HG02642 (cell line): Measurements from ENCODE around the gene ACOT6.
"Not testable (repeated sequence)": the region's sequence is repeated elsewhere in the genome, so short reads cannot be mapped to it uniquely, and the experiment has no call there.

Experiments
- ATAC-seq: cut with Tn5 transposase; IDR thresholded peaks from one replicate; pipeline ENCODE4 v1.9.1; 2021; ENCODE audit warnings: mild to moderate bottlenecking; ENCODE audit not compliant: unreplicated experiment, poor library complexity

The ACOT6 gene

DNA sequence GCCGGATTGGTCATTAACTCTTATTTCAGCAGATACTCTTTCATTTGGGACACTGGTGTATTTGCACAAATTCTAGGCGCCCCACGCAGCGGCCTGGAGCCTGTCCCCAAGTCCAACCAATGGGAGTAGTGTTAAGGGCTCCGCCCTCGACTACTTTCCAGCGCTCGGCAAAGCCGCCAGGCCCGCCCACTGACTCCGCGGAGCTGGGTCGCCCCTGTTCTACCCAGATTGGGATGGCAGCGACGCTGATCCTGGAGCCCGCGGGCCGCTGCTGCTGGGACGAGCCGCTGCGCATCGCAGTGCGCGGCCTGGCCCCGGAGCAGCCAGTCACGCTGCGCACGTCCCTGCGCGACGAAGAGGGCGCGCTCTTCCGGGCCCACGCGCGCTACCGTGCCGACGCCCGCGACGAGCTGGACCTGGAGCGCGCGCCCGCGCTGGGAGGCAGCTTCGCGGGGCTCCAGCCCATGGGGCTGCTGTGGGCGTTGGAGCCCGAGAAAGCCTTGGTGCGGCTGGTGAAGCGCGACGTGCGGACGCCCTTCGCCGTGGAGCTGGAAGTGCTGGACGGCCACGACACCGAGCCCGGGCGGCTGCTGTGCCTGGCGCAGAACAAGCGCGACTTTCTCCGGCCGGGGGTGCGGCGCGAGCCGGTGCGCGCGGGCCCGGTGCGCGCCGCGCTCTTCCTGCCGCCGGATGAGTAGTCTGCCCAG is at the start of gene ACOT6:
TSS of gene ACOT6 (plus strand) at position 179 of the 707 bp plus-strand sequence. CDS start at position 234, 55 bp downstream.
- peak; percentile 74 for ATAC-seq

DNA sequence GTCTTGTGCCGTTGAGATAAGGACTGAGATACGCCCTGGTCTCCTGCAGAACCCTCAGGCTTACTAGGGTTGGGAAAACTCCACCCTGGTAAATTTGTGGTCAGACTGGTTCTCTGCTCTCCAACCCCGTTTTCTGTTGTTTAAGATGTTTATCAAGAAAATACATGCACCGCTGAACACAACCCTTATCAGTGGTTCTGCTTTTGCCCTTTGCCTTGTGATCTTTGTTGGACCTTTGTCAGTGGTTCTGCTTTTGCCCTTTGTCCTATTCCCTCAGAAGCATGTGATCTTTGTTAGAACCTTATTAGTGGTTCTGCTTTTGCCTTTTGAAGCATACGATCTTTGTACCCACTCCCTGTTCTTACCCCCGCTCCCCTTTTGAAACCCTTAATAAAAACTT is 49.6 kb upstream of the ACOT6 start:
- not testable (repeated sequence) for ATAC-seq

DNA sequence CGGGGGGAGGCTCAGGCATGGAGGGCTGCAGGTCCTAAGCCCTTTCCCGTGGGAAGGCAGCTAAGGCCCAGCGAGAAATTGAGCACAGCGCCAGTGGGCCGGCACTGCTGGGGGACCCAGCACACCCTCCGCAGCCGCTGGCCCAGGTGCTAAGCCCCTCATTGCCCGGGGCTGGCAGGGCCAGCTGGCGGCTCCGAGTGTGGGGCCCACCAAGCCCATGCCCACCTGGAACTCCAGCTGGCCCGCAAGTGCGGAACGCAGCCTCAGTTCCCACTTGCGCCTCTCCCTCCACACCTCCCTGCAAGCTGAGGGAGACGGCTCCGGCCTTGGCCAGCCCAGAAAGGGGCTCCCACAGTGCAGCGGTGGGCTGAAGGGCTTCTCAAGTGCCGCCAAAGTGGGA is 45.9 kb upstream of the ACOT6 start:
- not testable (repeated sequence) for ATAC-seq

GRCh38 chr14:73566935-73567334 is 45.4 kb upstream of the ACOT6 start:
- not testable (repeated sequence) for ATAC-seq

- no peak for ATAC-seq
These were observed 45.0 kb upstream of the ACOT6 start for GRCh38 chr14:73567358-73567757.

- no peak for ATAC-seq
These were observed 44.1 kb upstream of the ACOT6 start for GRCh38 chr14:73567951-73568885.

DNA sequence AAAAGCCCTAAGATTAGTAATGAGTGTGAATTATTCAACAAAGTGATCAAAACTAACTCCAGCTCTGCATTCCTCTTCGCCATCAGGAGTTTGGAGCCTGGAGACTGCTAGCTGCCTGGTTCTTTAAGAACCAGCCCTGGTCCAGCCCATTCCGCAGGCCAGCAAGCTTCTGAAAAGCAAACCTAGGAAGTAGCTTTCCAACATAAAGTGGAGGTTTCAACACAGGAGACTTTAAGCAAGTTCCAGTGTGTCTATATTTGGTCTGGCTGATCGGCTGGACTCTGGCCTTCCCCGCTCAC is 43.5 kb upstream of the ACOT6 start:
- not testable (repeated sequence) for ATAC-seq

DNA sequence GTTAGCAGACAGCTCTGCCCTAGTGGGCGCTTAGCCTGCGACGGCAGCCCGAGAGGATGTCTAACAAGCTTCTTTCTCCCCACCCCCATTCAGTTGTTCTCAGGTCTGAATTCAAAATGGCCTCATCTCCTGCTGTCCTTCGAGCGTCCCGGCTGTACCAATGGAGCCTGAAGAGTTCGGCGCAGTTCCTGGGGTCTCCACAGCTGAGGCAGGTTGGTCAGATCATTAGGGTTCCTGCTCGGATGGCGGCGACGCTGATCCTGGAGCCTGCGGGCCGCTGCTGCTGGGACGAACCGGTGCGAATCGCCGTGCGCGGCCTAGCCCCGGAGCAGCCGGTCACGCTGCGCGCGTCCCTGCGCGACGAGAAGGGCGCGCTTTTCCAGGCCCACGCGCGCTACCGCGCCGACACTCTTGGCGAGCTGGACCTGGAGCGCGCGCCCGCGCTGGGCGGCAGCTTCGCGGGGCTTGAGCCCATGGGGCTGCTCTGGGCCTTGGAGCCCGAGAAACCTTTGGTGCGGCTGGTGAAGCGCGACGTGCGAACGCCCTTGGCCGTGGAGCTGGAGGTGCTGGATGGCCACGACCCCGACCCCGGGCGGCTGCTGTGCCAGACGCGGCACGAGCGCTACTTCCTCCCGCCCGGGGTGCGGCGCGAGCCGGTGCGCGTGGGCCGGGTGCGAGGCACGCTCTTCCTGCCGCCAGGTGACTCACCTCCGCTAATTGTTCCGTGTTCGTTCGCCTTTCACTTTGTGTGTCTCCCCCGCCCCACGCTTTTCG is 42.9 kb upstream of the ACOT6 start, which contains the start of gene ACOT2:
TSS of gene ACOT2 (plus strand) at position 29 of the 774 bp plus-strand sequence. CDS start at position 57, 28 bp downstream.
- ATAC-seq = peak; percentile 69

DNA sequence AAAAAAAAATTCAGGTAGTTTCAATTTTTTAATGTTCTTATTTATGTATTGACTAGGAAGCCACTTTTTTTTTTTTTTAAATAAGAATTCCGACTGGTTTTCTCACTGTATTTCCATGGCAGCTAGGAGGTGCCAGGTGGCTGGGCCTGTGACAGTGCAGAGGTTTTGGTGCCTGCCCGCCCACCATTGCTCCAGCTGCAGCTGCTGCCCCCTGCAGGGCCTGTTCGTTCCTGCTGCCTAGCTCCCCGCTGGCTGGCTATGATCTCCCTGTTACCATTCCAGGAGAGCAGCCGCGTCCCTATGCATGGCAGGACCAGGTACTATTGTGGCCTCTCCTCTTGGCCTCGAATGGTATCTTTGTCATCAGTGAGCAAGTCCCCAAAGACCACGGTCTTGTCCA is 41.4 kb upstream of the ACOT6 start:
- peak; percentile 65 for ATAC-seq

DNA sequence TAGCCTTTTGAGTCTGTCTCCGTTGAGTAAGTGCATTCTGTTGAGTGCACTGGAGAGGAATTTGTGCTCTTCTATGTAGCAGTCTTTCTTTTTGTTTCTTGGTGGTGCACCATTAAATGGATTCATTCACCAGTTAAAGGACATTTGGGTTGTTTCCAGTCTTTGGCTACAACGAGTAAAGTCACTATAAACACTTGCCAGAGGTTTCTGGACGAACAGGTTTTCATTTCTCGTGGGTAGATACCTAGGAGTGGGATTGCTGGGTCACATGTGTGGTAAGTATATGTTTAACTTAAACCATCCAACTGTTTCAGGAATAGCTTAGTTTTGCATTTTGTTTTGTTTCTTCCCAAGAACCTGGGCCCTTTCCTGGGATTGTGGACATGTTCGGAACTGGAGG is 39.3 kb upstream of the ACOT6 start:
- ATAC-seq = not testable (repeated sequence)

GRCh38 chr14:73573740-73574139 is 38.6 kb upstream of the ACOT6 start:
- ATAC-seq = not testable (repeated sequence)

- not testable (repeated sequence) for ATAC-seq
These were observed 38.1 kb upstream of the ACOT6 start for GRCh38 chr14:73574251-73574650.

GRCh38 chr14:73576391-73576790 is 35.9 kb upstream of the ACOT6 start:
- no peak for ATAC-seq

- not testable (repeated sequence) for ATAC-seq
These were observed 35.1 kb upstream of the ACOT6 start for GRCh38 chr14:73577214-73577613.

DNA sequence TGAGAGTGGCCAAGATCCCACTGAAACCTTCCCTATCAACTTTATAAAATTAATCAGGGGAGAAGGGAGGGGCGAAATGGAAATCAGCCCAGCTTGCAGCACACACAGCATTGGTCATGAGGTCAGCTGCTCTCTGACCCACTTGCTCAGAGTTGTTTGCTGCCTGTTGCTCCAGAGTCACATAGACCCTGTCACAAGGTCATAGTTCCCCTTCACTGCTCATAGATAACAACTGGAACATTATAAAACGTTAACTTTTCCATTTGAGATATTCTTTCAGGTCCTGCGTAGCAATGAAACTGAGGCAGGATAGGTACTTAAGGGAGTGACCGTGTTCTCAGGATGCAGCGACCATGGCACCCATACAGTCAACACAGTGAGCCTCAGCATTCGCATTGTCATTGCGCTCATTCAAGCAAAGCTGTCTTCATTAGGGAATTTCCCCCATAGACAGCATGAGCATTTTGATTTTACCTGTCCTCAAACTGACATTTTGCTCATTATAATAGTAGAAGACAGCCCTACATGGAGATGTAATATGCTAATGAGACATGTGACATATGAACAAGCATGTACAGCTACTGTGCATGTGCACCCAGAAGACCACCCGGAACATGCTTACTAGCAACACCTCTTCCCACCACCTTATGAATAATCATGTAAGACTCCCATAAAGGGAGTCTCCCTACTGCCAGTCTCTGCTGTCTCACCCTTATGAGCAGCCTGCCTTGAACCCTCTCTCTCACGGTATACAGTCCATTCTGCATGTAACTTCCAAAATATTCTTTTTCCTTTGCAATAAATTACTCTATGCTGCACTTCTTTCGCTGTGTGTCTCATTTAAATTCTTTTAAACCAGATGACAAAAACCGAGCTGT is 30.0 kb upstream of the ACOT6 start:
- ATAC-seq = not testable (repeated sequence)

DNA sequence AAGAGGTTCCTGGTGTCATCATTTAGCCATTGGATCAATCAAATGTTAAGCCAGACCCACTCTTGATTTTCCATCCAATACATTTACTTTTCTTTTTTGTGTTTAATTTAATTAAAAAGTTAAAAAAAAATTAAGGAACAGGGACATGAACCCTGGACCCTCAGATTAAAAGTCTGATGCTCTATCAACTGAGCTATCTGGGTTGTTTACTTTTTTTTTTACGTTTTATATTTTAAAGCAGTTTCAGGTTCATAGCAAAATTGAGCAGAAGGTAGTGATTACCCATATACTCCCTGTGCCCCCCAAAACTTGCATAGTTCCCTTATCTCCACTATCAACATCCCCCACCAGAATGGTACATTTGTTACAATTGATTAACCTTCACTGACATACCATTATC is 23.6 kb upstream of the ACOT6 start:
- no peak for ATAC-seq

GRCh38 chr14:73589116-73589515 is 23.2 kb upstream of the ACOT6 start:
- no peak for ATAC-seq

DNA sequence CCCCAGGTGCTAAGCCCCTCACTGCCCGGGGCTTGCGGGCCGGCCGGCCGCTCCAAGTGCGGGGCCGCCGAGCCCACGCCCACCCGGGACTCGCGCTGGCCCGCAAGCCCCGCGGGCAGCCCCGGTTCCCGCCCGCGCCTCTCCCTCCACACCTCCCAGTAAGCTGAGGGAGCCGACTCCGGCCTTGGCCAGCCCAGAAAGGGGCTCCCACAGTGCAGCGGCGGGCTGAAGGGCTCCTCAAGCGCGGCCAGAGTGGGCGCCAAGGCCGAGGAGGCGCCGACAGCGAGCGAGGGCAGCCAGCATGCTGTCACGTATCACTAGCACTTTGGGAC is 21.7 kb upstream of the ACOT6 start:
- ATAC-seq = not testable (repeated sequence)

- ATAC-seq = peak; percentile 67
These were observed 20.4 kb upstream of the ACOT6 start, which contains the start of gene ACOT4 for GRCh38 chr14:73591690-73592449. Gene ACOT4 (plus strand): TSS chr14:73591873. CDS start chr14:73591960, 87 bp downstream.
